ENCODE data around the gene FAM50A.
"Not testable (repeated sequence)": the region's sequence is repeated elsewhere in the genome, so short reads cannot be mapped to it uniquely, and the experiment has no call there.

FAM50A gene

GRCh38 chrX:154484255-154485149 lies 40.6 kb downstream of the FAM50A start:
- no peak for DNase-seq
- peak; percentile 15 for ATAC-seq

- no peak for DNase-seq
Measured at GRCh38 chrX:154485150-154486051, 41.5 kb downstream of the FAM50A start.

DNA sequence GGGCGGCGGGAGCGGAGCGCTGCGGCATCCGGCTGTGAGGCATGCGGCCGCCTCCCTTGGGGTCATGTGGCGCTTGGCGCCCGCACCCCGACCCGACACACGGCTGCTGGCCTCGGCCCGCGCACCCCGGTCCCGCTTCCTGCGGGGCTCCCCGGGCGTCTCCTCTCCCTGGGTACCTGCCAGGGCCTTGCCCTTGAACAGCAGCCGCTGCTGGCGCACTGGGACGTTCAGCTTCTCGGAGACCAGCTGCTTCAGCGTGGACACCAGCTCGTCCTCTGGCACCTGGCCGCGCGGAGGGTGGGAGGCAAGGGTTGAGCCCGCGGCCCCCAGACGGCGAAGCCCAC lies 42.1 kb downstream of the FAM50A start:
- DNase-seq = peak; percentile 35

More at GRCh38 chrX:154485150-154486051, 41.5 kb downstream of the FAM50A start:
- ATAC-seq = no peak

DNA sequence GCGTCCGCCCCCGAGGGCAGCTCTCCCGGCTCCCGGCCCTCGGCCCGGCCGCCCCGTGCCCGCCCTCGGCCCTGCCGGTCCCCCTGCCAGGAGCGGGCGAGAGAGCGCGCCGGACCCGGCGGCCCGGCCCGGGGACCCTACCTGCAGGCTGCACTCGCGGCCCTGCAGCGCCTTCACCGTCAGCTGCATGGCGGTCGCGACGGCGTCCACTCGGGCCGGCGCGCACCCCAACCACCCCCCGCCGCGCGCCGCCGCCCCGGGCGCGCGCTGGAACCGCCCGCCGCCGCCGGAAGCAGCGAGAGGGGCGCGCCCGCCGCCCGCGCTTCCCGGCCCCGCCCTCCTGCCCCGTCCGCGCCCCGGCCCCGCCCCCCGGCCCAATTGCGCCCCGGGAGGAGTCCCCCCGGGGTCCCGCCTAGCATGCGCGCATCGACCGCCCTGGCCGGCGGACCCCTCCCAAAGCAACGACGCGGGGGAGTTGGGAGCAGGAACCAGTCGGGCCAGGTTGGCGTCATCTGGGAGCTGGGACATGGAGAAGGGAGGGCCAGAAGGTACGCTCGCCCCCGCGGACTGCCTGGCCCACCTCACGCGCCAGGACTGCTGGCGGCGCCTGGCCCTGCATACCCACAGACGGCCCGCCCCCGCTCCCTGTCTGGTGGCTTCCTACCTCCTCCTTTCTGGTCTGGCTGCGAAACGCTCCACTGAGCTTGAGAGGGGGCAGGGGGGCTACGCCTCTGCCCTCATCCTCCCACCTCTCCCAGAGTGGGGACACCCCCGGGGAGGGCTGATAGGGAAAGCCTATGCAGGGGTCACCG lies 42.7 kb downstream of the FAM50A start, which contains the start of gene UBL4A:
TSS of gene UBL4A (minus strand) at position 220 of the 812 bp plus-strand sequence. CDS start at position 189, 31 bp downstream.
- DNase-seq (peak; percentile 70), ATAC-seq (peak; percentile 30)

More for the DNA sequence above, 42.1 kb downstream of the FAM50A start:
- ATAC-seq = no peak

- no peak for DNase-seq
- ATAC-seq = no peak
Measured at GRCh38 chrX:154487518-154488290, 43.8 kb downstream of the FAM50A start.

DNA sequence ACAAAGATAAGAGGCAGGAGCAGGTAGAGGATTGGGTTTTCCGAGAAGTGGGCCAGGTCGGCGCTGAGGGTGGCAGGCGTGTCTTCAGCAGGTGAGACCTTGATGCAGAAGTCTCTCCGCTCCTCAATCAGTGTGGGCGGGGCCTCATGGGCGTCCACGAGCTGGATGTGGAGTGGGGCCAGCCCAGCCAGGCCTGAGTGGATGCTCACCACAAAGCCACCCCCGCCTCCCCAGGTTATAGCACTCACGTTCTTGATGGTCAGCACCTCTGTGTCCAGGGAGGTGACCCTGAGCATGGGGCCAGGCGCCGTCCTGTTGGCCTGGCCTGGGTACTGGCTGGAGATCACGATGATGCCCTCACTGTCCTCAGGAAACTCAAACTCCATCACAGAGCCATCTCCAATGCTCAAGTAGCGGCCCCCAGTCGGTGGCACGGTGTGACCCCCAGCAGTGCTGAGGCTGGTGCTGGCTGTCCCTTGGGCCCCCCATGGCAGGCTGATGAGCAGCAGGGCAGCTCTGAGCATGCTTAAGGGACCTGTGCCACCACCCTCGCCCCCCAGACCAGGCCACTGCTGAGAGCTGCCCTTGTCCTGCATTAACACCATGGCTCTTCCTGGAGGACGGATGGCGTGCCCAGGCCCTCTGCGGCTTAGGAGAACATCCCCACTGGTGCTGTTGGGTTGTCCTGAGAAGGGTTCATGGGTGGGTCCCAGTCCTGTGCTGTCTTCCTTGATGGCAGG lies 44.6 kb downstream of the FAM50A start:
- no peak for ATAC-seq
- DNase-seq = no peak

GRCh38 chrX:154489182-154489581 lies 45.2 kb downstream of the FAM50A start:
- no peak for ATAC-seq
- DNase-seq = no peak

- peak; percentile 35 for DNase-seq
Measured at GRCh38 chrX:154490021-154490413, 46.1 kb downstream of the FAM50A start.

GRCh38 chrX:154490414-154491083 lies 46.6 kb downstream of the FAM50A start, which contains the start of gene SLC10A3:
SLC10A3 (minus strand) TSS chrX:154490629; CDS start chrX:154488940, 1,689 bp downstream.
- DNase-seq (peak; percentile 89), ATAC-seq (peak; percentile 91)

More at GRCh38 chrX:154490021-154490413, 46.1 kb downstream of the FAM50A start:
- ATAC-seq = peak; percentile 37

DNA sequence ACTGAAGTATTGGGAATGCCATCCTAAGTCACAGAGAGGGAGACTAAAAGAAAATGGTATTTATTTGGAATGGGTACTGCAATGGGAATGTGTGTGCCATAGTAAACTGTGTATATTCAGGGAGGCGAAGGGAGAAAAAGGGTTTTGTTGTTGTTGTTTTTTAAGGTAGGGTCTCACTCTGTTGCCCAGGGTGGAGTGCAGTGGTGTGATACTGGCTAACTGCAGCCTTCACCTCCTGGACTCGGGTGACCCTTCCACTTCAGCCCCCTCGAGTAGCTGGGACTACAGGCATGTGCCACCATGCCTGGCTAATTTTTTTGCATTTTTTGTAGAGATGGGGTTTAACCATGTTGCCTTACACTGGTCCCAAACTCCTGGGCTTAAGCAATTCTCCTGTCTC lies 50.8 kb downstream of the FAM50A start:
- DNase-seq (no peak), ATAC-seq (no peak)

DNA sequence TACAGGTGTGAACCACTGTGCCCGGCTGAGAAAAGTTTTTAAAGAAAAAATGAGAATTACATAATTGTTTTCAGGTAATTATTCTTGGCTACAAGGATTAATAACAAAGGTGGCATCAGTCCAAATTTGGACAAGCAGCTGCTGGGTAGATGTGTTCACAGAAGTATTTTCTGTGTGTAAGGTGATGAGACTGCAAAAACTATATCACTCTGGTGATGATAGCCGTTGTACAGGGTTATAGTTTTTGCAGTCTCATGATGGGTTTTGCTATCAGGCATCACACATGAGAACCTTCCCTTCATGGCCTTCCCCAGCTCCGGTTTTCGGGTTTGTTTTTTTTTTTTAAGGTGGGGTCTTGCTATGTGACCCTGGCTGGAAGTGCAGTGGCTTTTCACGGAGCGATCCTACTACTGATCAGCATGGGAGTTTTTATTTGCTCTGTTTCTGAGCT lies 51.6 kb downstream of the FAM50A start:
- no peak for ATAC-seq

DNA sequence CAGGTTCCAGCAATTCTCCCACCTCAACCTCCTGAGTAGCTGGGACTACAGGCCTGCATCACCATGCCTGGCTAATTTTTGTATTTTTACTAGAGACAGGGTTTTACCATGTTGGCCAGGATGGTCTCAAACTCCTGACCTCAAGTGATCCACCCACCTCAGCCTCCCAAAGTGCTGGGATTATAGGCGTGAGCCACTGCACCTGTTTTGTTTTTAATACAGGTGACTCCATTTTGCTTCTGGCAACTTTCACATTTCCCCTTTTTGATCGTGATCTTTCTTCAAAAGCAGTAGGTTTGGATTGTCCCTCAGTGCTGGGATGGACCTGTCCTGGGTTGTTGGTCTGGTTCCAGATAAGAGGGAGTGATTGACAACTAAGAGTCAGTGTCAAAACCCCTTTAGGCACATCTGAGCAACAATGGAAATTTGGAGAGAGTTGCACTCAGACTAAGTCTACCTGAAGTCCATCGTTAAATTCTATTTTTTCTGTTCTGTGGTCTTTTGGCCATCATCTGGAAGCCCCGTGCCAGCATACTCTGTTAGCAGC lies 52.7 kb downstream of the FAM50A start:
- ATAC-seq = not testable (repeated sequence)

More for the DNA sequence above, 51.6 kb downstream of the FAM50A start:
- no peak for DNase-seq

More for the DNA sequence above, 52.7 kb downstream of the FAM50A start:
- not testable (repeated sequence) for DNase-seq

Data from stimulated activated naive CD8-positive, alpha-beta T cell treated with anti-CD3 and anti-CD28 coated beads, Interleukin-15, Interleukin-2, amounts not matched to agents 100 U/mL and 50 U/mL, for 24 hours (primary cell).